HCT116 (cell line): ENCODE measurements around the gene MRPL34. TPM values are rescaled to one million over a fixed set of nuclear protein-coding genes. Genes with fewer than 3 reads are reported as not detected.

ENCODE experiments used
- ATAC-seq: fragments of 200-7000 bp; cut with Tn5 transposase; 2 replicates; pipeline ENCODE4 v1.9.1; 2020; ENCODE audit warnings: mild to moderate bottlenecking, moderate library complexity
- BruUV-seq: library from RNA; stranded (reverse); fragments of 400-500 nt; replicated peaks from 2 replicates; lab custom pipeline; 2021; lab: Mats Ljungman, UMichigan
- CTCF ChIA-PET: fragments of 300-600 bp; sonication (Branson Sonifier 250); formaldehyde crosslinking; loops from one replicate; lab custom pipeline; 2021; ENCODE audit warnings: antibody characterized with exemption; lab: Charles Lee
- POLR2A ChIA-PET: fragments of 300-600, 350-600 bp; sonication (Branson Sonifier 250); formaldehyde crosslinking; loops from one replicate; lab custom pipeline; 2021; ENCODE audit warnings: antibody characterized with exemption; lab: Charles Lee
- RAD21 ChIA-PET, 2 experiments: fragments of 300-600 bp; sonication (Branson Sonifier 250); formaldehyde crosslinking; loops; one replicate each; lab custom pipeline; 2023; ENCODE audit warnings: low total read pairs in 2 of 2; ENCODE audit not compliant: uncharacterized antibody in 2 of 2, unreplicated experiment in 2 of 2, low non-redundant PET in 1 of 2; lab: Charles Lee
- DNase-seq: peaks from one replicate; pipeline ENCODE4 v3.0.0-alpha.2; 2010; ENCODE audit warnings: low read depth, low spot score
- H2AFZ ChIP-seq: fragments of 200-600 bp; shearing (Covaris generic), sonication (generic); 2 replicates; pipeline ENCODE4 v1.6.1; 2017; ENCODE audit warnings: low read depth, mixed run types, mixed read lengths, antibody characterized with exemption, low read length; ENCODE audit not compliant: poor library complexity, severe bottlenecking
- H3K27ac ChIP-seq: 2 replicates; pipeline ENCODE4 v1.5.1; 2012; ENCODE audit warnings: low read depth, low read length
- H3K27me3 ChIP-seq: fragments of 200-600 bp; sonication (generic); 2 replicates; pipeline ENCODE4 v1.6.1; 2016; ENCODE audit warnings: mixed run types, low read length, mixed read lengths; ENCODE audit not compliant: insufficient read depth
- H3K36me3 ChIP-seq, 2 experiments: fragments of 200-500 bp in 1 of 2; fragments of 200-600 bp in 1 of 2; sonication (Bioruptor generic) in 1 of 2; sonication (generic) in 1 of 2; 2 replicates each; pipeline versions ENCODE4 v1.5.1 to v1.6.1; 2014 to 2016; ENCODE audit warnings: low read length in 2 of 2, inconsistent platforms in 1 of 2, mixed read lengths in 1 of 2, mixed run types in 1 of 2; ENCODE audit not compliant: insufficient read depth in 2 of 2, control insufficient read depth in 1 of 2
- H3K4me1 ChIP-seq, 2 experiments: fragments of 200-600 bp in 1 of 2; sonication (generic) in 1 of 2; 2 replicates each; pipeline versions ENCODE4 v1.5.1 to v1.6.1; 2012 to 2017; ENCODE audit warnings: low read length in 2 of 2, inconsistent platforms in 1 of 2, mild to moderate bottlenecking in 1 of 2, mixed read lengths in 1 of 2, mixed run types in 1 of 2, moderate library complexity in 1 of 2; ENCODE audit not compliant: insufficient read depth in 2 of 2, control insufficient read depth in 1 of 2
- H3K4me2 ChIP-seq: fragments of 200-600 bp; sonication (generic); 2 replicates; pipeline ENCODE4 v1.6.1; 2017; ENCODE audit warnings: mixed run types, low read length, mixed read lengths
- H3K4me3 ChIP-seq, 2 experiments: fragments of 200-600 bp in 1 of 2; sonication (generic) in 1 of 2; replicated peaks in 1 of 2; 2 replicates each; pipeline ENCODE4 v1.5.1; 2011 to 2016; ENCODE audit warnings: low read length in 2 of 2, control low read depth in 1 of 2, low read depth in 1 of 2, mild to moderate bottlenecking in 1 of 2, mixed read lengths in 1 of 2, mixed run types in 1 of 2
- H3K79me2 ChIP-seq: fragments of 200-600 bp; sonication (generic); 2 replicates; pipeline ENCODE4 v1.6.1; 2017; ENCODE audit warnings: mild to moderate bottlenecking, mixed run types, low read length, moderate library complexity, mixed read lengths; ENCODE audit not compliant: insufficient read depth
- H3K9ac ChIP-seq: fragments of 200-600 bp; sonication (generic); 2 replicates; pipeline ENCODE4 v1.6.1; 2016; ENCODE audit warnings: low read length, mixed read lengths
- H3K9me2 ChIP-seq: fragments of 200-600 bp; sonication (generic), shearing (Covaris generic); 2 replicates; pipeline ENCODE4 v1.6.1; 2017; ENCODE audit warnings: mixed run types, mild to moderate bottlenecking, moderate library complexity; ENCODE audit not compliant: insufficient read depth
- H3K9me3 ChIP-seq, 2 experiments: fragments of 200-500 bp in 1 of 2; fragments of 200-600 bp in 1 of 2; sonication (Bioruptor generic) in 1 of 2; sonication (generic) in 1 of 2; 2 replicates each; pipeline ENCODE4 v1.6.1; 2014 to 2017; ENCODE audit warnings: low read length in 2 of 2, mixed read lengths in 2 of 2, inconsistent platforms in 1 of 2, low read depth in 1 of 2, mild to moderate bottlenecking in 1 of 2, mixed run types in 1 of 2, moderate library complexity in 1 of 2; ENCODE audit not compliant: control insufficient read depth in 1 of 2, insufficient read depth in 1 of 2
- H4K20me1 ChIP-seq: fragments of 200-600 bp; sonication (generic), shearing (Covaris generic); 2 replicates; pipeline ENCODE4 v1.6.1; 2017; ENCODE audit warnings: mixed run types, mild to moderate bottlenecking, moderate library complexity; ENCODE audit not compliant: insufficient read depth
- CBX3 ChIP-seq: IDR thresholded peaks from 2 replicates; pipeline ENCODE4 v1.6.1; 2012; ENCODE audit warnings: low read depth
- CEBPB ChIP-seq: IDR thresholded peaks from 2 replicates; pipeline ENCODE4 v1.6.1; 2012; ENCODE audit warnings: low read depth
- EGR1 ChIP-seq: IDR thresholded peaks from 2 replicates; pipeline ENCODE4 v1.6.1; 2012; ENCODE audit warnings: low read depth
- EZH2 ChIP-seq: fragments of 200-600 bp; sonication (generic); IDR thresholded peaks from 2 replicates; pipeline ENCODE4 v1.6.1; 2017; ENCODE audit warnings: antibody characterized with exemption, mixed run types
- FOSL1 ChIP-seq: IDR thresholded peaks from 2 replicates; pipeline ENCODE4 v1.6.1; 2012; ENCODE audit warnings: low read depth
- JUND ChIP-seq: IDR thresholded peaks from 2 replicates; pipeline ENCODE4 v1.6.1; 2012
- POLR2A ChIP-seq: IDR thresholded peaks from 2 replicates; pipeline ENCODE4 v1.7.0; 2011; ENCODE audit warnings: borderline replicate concordance; ENCODE audit not compliant: insufficient read depth, insufficient read length; ENCODE audit errors: extremely low read depth
- POLR2AphosphoS5 ChIP-seq: IDR thresholded peaks from 2 replicates; pipeline ENCODE4 v1.6.1; 2011; ENCODE audit warnings: mild to moderate bottlenecking, low read depth, low read length, moderate library complexity
- RAD21 ChIP-seq: IDR thresholded peaks from 2 replicates; pipeline ENCODE4 v1.6.1; 2012; ENCODE audit warnings: low read depth, mild to moderate bottlenecking
- REST ChIP-seq: IDR thresholded peaks from 2 replicates; pipeline ENCODE4 v1.6.1; 2012; ENCODE audit warnings: low read depth
- SP1 ChIP-seq: IDR thresholded peaks from 2 replicates; pipeline ENCODE4 v1.6.1; 2012; ENCODE audit warnings: low read depth
- TCF7L2 ChIP-seq: IDR thresholded peaks from 2 replicates; pipeline ENCODE4 v1.7.0; 2011; ENCODE audit warnings: borderline replicate concordance, inconsistent platforms; ENCODE audit not compliant: insufficient read depth, insufficient read length; ENCODE audit errors: extremely low read depth
- ZNF274 ChIP-seq: fragments of 200-500 bp; sonication (Bioruptor generic); IDR thresholded peaks from 2 replicates; pipeline ENCODE4 v1.6.1; 2014; ENCODE audit warnings: mild to moderate bottlenecking, low read depth, low read length, inconsistent platforms
- intact Hi-C: fragments of 100-400 bp; cut with micrococcal nuclease; formaldehyde crosslinking; loops from 2 replicates; pipeline ENCODE4 v1.10.0; 2022
- total RNA-seq: library from RNA; stranded (reverse); gene quantifications from one replicate; pipeline ENCODE4 v1.2.1, GENCODE V29; 2021; ENCODE audit not compliant: unreplicated experiment
- TF ChIP-seq, protein P1 (sequence below): IDR thresholded peaks from 2 replicates; pipeline ENCODE4 v1.6.1; 2012

The MRPL34 gene
- total RNA-seq, 1 experiment from 2014 or later, result 114 TPM

DNA sequence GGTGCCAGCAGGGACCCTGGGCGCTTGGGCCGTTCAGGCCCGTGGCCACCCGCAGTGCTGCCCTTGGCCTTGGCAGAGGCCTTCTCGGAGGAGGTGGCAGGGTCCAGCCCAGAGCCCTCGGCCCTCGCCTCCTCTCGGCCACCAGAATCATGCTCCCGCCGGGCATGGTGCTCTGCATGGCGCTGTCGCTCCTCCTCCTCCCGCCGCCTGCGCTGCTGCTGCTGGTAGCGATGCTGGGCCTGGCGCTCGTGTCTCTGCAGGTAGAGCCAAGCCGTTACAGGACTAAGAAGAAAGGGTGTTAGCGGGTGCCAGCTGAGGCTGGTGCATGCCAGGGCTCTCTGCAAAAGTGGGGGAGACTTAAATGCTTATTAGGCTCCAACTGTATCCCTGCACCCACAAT lies 19.5 kb downstream of the MRPL34 start:
- Histone ChIP-seq H2AFZ (no peak overlapping the region), H3K4me3 (no peak overlapping the region), H3K9me3 (no peaks in the 10 kb centered on the region), H3K4me1 (peaks cover 5 to 18% of the 10 kb centered on the region in 2 experiments), H3K36me3 (peaks cover 5 to 8% of the 10 kb centered on the region in 2 experiments; a peak in 2 of 4 replicates), H3K4me2 (no peak overlapping the region), H3K27me3 (no peaks in the 10 kb centered on the region), H4K20me1 (no peaks in the 10 kb centered on the region), H3K9me2 (no peaks in the 10 kb centered on the region), H3K79me2 (no peaks in the 10 kb centered on the region), H3K9ac (no peak overlapping the region), H3K27ac (no peak overlapping the region)
- ChIA-PET POLR2A (no interaction called here), RAD21 (no interaction called here), CTCF (no interaction called here)
- ATAC-seq, result no peak
- TF ChIP-seq TCF7L2 (no peak), REST (no peak), FOSL1 (no peak), CEBPB (no peak), RAD21 (no peak), SP1 (no peak), ZNF274 (no peak), EGR1 (no peak), CBX3 (no peak), POLR2AphosphoS5 (no peak), JUND (no peak), EZH2 (no peak), POLR2A (no peak)
- TF ChIP-seq, protein P1, sequence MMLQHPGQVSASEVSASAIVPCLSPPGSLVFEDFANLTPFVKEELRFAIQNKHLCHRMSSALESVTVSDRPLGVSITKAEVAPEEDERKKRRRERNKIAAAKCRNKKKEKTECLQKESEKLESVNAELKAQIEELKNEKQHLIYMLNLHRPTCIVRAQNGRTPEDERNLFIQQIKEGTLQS, result no peak
- DNase-seq, result no peak
- no TSS peak for BruUV-seq
- intact Hi-C loops, result no loop called here
